A673 (cell line): ENCODE data around the gene RXRA.

Source experiments
- EZH2 ChIP-seq: fragments of 200-600 bp; sonication (generic); IDR thresholded peaks from 2 replicates; pipeline ENCODE4 v1.6.1; 2017; ENCODE audit warnings: borderline replicate concordance, low read depth, mild to moderate bottlenecking, mixed read lengths, antibody characterized with exemption, low read length; ENCODE audit not compliant: poor library complexity, severe bottlenecking
- TF ChIP-seq, protein P1 (sequence below): fragments of 300-800, 200-600 bp; sonication (generic); conservative IDR thresholded peaks from 2 replicates; pipeline ENCODE4 v1.5.1; 2017; ENCODE audit warnings: low read depth, mild to moderate bottlenecking, antibody characterized with exemption, low read length, moderate library complexity, mixed read lengths

DNA sequence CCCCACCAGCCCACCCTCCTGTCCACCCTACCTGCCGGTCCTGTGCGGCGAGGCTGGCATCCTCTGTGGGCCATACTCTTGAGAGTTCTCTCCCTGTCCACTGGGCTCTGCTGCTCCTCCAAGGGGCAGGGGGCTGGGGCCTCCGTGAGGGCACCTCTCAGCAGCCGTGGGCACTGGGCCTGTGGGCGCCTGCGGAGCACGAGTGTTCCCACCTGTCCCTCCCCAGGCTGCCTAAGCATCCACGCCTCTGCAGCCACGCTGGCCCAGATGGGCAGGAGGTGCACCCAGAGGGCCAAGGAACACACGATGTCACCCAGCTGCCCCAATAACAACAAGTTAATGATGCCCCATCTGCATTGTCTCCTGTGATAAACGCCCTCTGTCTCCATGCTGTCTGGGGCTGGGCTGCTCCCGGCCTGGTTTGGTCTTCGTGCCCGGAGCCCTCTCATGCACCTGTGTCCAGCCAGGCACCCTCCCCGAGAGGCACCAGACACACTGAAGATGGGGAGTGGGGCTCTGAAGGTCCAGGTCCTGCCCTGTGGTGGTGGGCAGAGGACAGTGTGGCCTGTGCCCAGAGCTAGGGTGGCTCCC lies 114.5 kb downstream of the RXRA start:
- TF ChIP-seq, protein P1, sequence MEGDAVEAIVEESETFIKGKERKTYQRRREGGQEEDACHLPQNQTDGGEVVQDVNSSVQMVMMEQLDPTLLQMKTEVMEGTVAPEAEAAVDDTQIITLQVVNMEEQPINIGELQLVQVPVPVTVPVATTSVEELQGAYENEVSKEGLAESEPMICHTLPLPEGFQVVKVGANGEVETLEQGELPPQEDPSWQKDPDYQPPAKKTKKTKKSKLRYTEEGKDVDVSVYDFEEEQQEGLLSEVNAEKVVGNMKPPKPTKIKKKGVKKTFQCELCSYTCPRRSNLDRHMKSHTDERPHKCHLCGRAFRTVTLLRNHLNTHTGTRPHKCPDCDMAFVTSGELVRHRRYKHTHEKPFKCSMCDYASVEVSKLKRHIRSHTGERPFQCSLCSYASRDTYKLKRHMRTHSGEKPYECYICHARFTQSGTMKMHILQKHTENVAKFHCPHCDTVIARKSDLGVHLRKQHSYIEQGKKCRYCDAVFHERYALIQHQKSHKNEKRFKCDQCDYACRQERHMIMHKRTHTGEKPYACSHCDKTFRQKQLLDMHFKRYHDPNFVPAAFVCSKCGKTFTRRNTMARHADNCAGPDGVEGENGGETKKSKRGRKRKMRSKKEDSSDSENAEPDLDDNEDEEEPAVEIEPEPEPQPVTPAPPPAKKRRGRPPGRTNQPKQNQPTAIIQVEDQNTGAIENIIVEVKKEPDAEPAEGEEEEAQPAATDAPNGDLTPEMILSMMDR = no peak
- TF ChIP-seq EZH2 = no peak
